GM04503 (cell line): ENCODE data around the gene DOK5.
"Not testable (repeated sequence)": the region's sequence is repeated elsewhere in the genome, so short reads cannot be mapped to it uniquely, and the experiment has no call there.

Source experiments
- DNase-seq: peaks from one replicate; pipeline ENCODE4 v3.0.0-alpha.2; 2012; ENCODE audit warnings: low read depth

DOK5 gene

DNA sequence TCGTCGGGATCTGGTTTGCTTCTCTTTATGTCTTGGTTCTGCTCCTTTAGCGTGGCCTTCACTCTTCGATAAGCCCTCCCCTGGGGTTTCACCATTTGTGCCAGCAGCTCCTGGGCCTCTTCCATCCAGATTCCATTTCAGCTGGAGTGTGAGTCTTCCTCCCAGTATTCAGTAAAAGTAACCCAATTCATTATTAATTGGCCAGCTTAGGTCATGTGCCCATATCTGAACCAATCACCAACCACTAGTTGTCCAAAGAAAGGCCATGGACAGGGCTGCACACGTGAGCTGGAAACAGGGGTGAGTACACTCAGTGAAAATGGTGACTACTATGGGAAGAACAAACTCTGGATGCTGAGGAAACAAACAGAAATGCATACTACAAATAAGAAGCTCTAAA, 2.8 kb upstream of the DOK5 start:
- DNase-seq, result no peak

DNA sequence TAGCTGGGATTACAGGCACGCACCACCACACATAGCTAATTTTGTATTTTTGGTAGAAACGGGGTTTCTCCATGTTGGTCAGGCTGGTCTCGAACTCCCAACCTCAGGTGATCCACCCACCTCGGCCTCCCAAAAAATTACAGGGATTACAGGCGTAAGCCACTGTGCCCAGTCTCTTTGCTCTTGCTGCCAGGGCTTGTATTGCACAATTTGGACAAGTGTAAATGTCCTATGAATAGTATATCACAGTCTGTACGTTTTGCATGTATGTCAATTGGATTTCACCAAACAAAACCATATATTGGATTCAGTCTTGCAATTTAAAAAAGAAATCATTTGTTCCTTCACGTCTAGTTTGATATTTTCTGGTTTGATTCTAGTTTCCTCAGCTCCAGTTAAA, 2.1 kb upstream of the DOK5 start:
- DNase-seq, result no peak

DNA sequence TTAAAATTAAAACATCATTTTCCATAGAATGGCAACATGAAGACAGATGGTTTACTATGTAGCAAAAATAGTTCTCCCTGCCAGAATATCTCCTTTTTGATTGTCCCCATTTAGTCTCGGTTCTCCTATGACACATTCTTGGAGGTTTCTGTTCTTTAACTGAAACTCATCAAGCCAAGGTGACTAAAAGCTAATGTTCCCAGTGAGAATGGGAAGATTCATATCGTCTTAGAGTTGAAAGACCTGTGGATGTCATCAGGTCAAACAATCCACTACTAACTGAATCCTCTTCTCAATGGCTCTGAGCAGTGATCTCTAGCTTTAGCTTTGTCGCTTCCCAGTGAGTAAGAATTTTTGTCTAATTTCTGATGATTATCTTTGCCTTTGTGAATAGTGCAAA, 1.3 kb upstream of the DOK5 start:
- DNase-seq, result no peak

DNA sequence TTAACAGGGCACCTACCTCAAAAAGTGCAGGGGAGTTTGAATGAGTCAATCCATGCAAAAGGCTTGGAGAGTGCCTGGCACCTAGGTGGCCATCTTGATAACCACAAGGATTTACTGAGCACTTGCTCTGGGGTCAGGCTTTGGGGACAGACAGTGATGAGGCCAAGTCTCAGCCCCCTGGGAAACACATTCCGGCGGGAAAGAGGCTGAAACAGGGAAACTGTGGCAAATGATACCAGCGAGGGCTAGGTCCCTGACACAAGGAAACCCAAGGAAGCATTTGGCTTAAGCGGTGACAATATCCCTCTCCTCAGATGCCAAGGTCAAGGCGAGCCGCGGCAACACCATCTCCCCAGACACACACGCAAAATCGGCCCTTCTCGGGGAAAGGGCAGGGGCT, 527 bp upstream of the DOK5 start:
- no peak for DNase-seq

DNA sequence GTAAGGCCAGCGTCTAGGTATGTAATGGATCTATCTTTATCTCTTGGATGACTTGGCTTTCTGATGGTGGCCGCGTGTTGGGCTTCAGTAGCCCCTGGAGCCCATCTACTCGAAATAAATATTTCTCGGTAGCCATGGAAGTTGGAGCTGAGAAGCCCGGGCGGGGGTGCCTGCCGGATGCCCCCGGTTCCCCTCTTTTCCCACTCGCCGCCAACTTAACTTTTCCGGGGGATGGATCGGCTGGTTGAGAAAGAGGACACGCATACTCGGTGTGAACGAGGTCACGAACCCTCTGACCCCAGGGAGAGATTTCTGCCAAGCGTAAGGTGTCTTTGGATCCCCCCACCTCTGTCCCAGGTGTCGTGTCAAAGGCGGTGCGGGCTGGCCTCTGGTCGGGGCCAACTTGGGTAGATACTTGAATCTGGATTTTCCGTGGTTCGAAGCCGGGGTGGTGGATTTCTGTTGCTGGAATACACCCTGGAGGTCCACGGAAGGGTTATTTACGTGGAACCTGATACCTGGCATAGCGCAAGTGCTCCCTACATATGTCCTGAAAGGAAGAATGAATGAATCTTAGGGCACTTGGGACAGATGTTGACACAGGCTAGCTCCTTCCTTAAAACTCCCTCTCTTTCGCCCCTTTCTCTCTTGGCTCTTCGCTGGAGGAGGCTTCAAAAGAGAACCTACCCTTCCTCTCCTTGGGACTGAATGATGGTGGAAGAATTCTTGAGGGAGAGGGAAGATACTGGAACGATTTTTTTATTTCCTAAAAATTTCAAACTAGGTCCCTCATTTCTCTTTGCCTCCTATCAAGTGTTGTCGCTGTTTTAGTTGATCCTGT, 996 bp downstream of the DOK5 start:
- no peak for DNase-seq

DNA sequence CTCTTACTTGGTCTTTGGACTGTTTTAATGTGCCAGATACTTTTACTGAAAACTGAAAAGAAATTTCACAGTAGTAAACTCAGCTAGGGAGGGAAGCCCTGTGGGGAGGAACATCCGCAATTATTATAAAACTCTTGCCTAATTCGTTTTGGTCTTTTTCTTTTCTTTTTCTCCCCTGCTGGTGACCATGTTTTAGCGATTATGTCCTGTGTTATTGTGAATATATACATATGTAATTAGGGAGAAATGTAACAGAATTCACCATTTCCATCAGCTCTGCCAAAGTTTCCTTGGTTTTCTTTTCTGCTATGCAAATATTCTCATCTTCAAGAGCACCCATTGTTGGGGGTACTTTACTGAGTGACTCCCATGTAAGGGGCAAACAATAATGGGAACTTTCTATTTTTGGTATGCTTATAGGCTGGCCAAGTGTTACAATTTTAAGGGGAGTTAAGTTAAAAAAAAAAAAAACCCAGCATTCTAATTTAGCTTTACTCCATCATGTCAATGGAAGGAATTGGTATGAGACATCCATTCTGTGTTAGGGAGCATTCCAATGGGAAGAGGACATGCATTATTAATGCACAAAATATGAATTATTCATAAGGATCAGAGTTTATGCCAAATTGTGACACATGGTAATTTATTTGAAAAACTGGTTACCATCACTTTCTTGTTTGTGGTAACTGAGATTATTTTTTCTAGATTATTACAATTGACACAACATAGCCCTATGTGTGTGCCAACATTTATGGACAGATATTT, 2.0 kb downstream of the DOK5 start:
- DNase-seq, result no peak

DNA sequence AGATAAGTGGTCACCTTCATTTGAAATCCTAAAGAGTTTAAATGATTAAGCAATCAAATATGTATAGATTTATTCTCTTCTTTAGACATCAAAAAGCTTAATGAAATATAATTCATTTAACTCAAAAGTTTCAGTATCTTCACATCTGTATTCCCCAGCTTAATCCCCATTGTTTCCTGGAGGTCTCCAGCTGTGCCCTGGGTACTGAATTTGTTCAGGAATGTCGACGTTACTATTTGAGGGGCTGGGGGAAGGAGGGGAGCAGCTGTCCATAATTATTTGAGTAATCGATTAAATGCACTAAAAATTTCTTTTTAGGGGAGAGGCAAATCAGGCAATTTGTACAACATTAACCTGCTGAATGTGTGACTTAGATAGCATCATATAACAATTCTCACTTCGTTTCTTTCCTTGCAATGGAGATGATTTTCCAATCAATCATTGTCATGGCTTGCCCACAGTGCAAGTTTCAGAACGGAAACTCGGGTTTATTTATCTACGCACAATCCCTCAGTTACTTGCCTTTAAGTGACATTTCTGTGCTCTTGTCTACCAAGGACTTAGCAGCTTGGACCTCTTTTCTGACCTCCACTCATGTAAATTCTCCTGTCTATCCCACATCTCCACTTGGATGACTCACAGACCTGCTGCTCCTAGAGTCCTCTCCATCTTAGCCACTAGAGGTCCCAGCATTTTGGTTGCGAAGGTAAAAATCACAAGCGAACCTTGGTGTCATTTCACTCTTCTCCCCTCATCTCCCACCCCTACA, 3.9 kb downstream of the DOK5 start:
- no peak for DNase-seq

DNA sequence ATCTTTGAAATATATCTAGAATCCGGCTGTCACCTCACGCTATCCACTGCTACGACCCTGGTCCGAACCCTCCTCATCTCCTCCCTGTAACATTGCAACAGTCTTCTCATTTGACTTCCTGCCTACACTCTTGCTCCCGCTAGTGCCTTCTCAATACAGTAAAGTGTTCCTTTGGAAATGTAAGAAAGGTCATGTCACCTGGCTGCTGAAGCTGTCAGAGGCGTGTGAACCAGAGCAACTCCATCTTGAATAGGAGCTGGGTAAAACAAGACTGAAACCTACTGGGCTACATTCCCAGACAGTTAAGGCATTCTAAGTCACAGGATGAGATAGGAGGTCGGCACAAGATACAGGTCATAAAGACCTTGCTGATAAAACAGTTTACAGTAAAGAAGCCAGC, 4.5 kb downstream of the DOK5 start:
- DNase-seq, result not testable (repeated sequence)

DNA sequence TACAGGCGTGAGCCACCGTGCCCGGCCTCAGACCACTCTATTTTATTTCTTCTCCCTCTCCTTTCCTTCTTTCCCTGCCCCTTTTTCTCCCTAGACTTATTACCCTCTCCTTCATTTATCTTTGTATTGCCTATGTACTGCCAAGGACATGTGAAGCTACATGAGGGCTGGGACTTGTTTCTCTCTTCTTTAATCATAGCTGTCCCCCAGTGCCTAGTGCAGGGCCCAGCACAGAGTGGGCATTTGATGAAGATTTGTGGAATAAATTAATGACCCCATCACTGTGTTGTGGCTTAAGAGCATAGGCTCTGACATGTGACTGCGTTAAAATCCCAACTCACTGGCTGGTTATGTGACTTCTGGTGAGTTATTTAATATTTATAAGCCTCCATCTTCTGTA, 6.0 kb downstream of the DOK5 start:
- DNase-seq, result no peak

DNA sequence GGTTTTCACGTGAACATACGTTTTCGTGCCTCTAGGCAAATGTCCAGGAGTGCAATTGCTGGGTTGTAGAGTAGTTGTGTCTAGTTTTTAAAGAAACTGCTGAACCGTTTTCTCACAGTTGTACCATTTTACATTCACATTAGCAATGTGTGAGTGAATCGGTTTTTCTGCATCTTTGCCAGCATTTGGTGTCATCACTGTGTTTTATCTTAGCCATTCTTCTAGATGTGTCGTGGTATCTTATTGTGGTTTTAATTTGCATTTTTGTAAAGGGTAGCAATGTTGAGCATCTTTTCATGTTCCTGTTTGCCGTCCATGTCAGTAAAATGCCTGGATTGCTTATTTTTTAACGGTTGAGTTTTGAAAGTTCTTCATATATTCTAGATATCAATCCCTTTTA, 10.2 kb downstream of the DOK5 start:
- no peak for DNase-seq

DNA sequence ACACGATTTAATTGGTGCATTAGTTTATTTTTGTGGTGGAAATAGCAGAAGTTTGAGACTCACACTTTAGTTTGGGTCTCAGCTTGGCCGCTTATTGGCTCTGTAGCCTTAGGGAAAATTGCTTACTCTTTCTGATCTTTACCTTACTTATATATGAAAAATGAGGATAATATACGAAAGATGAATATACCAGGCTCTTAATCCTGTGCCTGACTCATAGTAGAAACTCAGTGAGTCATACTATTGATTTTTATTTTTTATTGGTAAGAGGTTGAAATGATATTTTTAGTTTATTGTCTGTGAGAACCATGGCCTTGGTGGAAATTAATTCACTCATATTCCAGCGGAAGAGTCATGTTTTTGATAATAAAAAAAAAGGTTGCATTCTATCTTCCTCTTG, 11.2 kb downstream of the DOK5 start:
- no peak for DNase-seq

DNA sequence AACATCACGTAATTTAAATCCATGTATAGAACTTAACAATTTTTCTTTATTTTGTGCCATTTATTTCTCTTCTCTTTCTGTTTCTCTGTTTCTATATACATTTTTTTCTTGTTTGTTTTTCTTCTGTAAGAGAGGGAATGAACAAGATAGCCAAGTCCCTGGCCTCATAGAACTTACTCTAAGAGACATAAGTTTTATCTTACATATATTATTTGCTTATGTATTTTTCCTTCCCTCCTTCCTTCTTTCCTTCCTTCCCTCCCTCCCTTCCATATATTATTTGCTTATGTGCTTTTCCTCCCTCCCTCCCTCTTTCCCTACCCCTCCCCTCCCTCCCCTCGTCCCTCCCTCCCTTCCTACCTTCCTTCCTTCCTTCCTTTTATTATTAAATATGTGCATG, 13.0 kb downstream of the DOK5 start:
- no peak for DNase-seq

DNA sequence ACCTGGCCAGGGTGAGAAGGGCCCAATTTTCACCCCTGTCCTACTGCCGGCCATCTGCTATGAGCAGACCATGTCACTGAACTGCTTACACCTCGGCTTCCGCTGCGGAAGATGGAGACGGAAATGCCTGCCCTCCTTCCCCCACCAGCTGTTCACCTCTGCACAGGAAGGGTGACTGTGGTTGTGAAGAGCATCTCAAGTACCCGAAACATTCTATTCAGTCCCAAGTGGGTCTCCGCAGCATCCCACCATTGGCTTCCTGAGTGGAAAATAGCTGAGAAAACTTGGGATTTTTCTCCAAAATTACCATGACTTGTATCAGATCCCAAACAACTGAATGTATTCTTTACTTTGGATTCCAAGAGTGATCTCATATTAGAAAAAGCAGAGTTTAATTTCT, 16.1 kb downstream of the DOK5 start:
- DNase-seq, result no peak

DNA sequence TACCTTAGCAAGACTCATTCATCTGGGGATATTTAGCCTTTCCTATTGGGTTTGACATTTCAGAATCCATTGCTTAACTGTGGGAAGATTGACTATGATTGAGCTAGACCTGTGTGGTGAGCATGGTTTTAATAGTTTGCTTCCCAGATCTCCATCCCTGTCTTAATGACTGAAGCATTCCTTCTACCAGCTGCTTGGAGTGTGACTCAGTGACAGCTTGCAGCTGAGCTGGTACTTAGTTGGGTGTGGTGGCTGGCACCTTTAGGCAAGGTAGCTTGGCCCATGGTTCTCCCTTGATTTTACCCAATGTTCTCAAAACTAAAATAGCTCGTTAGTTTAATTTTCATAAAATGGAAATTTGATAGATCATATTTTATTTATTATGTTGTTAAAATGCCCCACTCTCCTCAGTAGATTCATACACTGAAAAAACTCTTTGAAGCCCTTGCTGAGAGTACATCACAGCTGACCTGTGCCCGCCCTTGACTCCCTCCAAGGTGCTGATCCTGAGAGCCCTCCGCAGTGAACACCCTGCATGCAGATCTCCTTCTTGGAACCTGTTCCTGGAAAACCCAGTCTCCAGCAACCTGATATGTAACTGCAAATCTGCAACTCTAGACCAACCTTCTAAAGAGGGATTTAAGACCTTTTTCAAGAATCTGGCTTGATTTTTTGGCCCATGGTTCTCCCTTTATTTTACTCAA, 19.1 kb downstream of the DOK5 start:
- DNase-seq, result no peak

DNA sequence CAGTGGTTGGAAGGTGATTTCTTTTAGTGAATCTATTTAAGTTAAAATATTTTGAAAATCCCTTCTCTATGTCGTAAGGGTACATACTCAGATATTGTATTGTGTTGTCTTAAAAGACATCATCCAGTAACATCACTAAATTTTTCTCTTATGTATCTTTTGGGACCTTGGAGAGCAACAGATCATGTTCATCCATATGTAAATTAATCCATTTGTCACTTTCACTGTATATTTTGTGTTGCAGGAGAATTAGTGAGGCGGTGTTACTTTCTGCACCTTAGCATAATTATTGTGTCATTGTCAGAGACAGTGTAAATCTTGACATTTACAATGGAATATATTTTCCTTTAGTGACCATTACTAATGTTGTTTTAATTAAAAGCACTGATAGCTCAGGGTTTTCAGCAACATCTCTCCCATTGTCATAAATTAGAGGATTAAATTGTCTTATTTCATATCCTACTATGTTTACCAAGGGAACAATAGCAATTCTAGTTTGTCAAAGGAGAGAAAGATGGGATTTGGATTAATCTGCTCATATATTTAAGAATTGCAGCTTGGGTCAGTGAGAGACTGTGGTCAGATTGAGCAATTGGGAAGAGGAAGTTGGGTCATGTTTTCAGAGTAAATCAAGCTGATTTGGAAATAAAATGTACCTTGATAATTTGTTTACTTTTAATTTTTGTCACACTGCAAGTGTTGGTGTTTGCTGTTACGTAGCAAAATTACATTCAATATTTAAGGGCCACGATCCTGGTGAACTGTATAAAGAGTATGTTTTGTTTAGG, 22.7 kb downstream of the DOK5 start:
- DNase-seq, result no peak

DNA sequence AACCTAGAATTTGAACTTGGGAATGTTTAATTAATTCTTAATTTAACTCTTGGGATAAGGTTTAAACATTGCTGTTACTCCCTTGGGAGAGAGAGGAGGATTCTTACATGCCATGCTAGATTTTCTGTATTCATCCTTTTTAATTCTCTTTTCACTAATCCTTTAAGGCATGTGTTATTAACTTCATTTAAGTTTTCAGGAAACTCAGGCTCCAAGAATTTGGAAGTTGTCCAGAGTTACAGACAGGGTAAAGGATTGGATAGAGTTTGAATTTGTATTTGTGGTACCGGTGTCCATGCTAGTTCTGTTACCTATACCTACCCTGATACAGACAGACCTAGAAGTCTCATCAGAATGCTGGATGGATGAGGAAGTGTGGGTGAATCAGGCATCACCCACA, 23.7 kb downstream of the DOK5 start:
- no peak for DNase-seq

DNA sequence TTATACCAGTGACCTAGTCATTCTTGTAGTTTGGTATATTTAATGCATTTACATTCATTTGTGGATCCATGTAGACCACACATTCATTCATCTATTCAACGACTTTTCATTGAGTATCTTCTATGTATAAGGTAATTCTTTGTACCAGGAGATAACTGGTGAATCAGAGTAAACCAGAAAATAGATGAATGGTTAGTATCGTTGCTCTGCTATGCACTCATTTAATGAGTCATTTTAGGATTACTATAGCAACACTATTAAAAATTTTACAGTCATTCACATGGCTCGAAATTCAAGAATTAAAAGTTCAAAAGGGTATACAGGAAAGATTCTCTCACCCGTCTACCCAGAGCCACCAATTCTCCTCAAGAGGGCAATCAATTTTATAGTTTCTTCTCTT, 26.8 kb downstream of the DOK5 start:
- DNase-seq, result no peak

DNA sequence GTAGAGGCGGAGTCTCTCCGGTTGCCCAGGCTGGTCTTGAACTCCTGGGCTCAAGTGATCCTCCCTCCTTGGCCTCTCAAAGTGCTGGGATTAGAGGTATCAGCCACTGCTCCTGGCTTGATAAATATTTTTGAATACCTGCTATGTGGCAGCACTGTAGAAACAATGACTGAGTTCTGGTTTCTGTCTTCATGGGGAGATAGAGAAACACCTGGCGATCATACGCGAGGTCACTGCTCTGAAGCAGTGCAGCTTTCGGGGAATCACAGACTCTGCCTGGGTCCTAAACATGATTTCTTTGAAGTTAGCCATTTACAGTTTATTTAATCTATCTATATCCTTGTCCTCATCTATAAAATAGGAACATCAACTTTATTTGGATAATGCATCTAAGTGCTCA, 31.2 kb downstream of the DOK5 start:
- no peak for DNase-seq

DNA sequence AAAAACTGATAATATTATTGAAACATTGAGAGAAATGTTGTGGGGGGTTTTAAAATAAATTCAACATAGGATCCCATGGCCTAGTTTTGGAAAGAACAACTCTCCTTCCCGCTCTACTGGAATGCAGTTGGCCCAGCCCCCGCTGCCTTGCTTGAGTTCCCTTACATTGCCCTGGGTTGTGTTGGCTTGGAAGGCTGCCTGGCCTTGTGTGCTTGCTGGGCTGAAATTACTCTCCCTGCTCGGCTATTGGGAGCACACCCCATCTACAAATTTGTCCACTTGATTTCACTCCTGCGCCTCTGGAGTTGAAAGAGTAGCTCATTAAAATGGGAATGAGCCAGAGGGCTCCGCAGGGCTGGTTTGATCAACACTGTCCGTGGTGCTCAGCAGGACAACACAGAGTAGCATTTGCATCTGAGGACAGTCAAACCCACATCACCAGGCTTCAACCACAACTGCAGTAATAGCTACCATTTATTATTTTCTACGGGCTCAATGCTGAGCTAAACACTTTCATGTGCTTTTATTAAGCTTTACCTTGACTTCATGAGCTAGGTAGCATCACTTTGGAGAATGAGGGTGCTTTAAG, 35.2 kb downstream of the DOK5 start:
- no peak for DNase-seq

DNA sequence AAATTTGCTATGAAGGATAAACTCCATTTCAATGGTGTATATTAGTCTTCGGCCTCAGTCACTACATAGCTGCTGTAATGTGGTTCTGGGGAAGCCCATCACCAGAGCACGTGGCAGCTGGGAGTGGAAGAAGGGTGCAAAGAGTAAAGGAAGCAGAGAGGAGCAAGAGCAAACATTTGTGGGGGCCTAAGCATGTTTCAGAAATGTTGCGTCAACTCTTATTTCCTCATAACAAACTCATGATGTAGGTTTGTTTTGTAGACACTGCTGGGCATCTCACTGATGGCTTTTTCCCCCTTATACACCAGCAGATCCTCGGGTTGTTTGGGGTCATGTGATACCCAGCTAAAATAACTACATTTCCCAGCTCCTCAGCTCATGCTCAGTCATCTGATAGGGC, 37.3 kb downstream of the DOK5 start:
- no peak for DNase-seq

DNA sequence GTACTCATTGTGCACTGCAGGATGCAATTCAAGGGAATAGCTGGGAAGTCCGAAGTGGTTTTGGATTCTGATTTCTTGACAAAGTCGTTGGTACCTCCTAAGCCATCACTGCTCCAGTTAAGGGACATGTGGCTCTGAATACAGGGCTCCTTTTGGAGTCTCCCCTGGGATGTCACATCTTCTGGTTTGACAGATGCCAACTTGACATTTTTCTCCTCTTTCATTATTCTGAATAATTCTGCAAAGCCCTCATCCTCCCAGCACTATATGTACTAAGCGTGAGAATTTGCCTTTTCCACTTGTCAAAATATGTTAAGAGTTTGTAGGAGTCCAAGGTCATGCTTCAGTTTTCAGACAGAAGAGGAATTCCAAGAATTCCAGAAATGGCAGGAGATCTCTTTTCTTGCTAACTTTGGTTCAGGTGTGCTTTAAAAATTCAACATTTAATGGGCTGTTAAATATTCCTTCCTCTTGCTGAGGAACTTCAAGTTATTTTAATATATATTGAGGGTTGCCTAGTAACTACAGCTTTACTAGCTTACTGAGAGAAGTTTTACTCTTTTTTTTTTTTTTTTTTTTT, 38.7 kb downstream of the DOK5 start:
- no peak for DNase-seq
